HepG2 (cell line): ENCODE data around the gene DLG5. TPM values are rescaled to one million over a fixed set of nuclear protein-coding genes. Genes with fewer than 3 reads are reported as not detected.
A peak's percentile ranks its signal among the peaks of the same experiment; 100 is the strongest.

Experiments used
- ATF4 ChIP-seq, 2 experiments: fragments of 450-650 bp in 1 of 2; sonication (generic) in 1 of 2; formaldehyde crosslinking; IDR thresholded peaks; 2 replicates each; pipeline versions ENCODE4 v1.5.0 to v1.8.0; 2020 to 2022; ENCODE audit warnings: mild to moderate bottlenecking in 1 of 2, missing genetic modification reagents in 1 of 2
- ATF7-NPFF ChIP-seq: sonication (generic); formaldehyde crosslinking; IDR thresholded peaks from 2 replicates; pipeline ENCODE4 v1.8.1; 2023; ENCODE audit warnings: mild to moderate bottlenecking, low read depth, missing genetic modification reagents, moderate library complexity
- FOXO1 ChIP-seq: sonication (generic); formaldehyde crosslinking; IDR thresholded peaks from 2 replicates; pipeline ENCODE4 v1.4.0; 2020; ENCODE audit warnings: missing genetic modification reagents
- LBX2 ChIP-seq: sonication (generic); formaldehyde crosslinking; IDR thresholded peaks from 2 replicates; pipeline ENCODE4 v1.5.0; 2020; ENCODE audit warnings: missing genetic modification reagents, mild to moderate bottlenecking, borderline replicate concordance
- MAZ ChIP-seq, 2 experiments: sonication (generic) in 1 of 2; formaldehyde crosslinking in 1 of 2; IDR thresholded peaks; 2 replicates each; pipeline versions ENCODE4 v1.5.0 to v1.6.1; 2012 to 2020; ENCODE audit warnings: low read depth in 2 of 2, mild to moderate bottlenecking in 2 of 2, borderline replicate concordance in 1 of 2, improper control_type of control experiment in 1 of 2, low read length in 1 of 2, missing genetic modification reagents in 1 of 2, moderate library complexity in 1 of 2
- RFXAP ChIP-seq: sonication (generic); formaldehyde crosslinking; IDR thresholded peaks from 2 replicates; pipeline ENCODE4 v1.4.0; 2020; ENCODE audit warnings: missing genetic modification reagents, borderline replicate concordance
- SOX6 ChIP-seq, 2 experiments: fragments of 450-650 bp in 1 of 2; sonication (generic) in 1 of 2; formaldehyde crosslinking in 1 of 2; IDR thresholded peaks; 2 replicates each; pipeline versions ENCODE4 v1.4.0 to v1.6.1; 2017 to 2020; ENCODE audit warnings: antibody characterized with exemption in 1 of 2, mild to moderate bottlenecking in 1 of 2, missing genetic modification reagents in 1 of 2
- XBP1 ChIP-seq: sonication (generic); formaldehyde crosslinking; IDR thresholded peaks from 2 replicates; pipeline ENCODE4 v1.5.0; 2020; ENCODE audit warnings: missing genetic modification reagents
- ZMYM2 ChIP-seq: sonication (generic); formaldehyde crosslinking; IDR thresholded peaks from 2 replicates; pipeline ENCODE4 v1.8.0; 2022; ENCODE audit warnings: mild to moderate bottlenecking, missing genetic modification reagents
- ZNF143 ChIP-seq: sonication (generic); formaldehyde crosslinking; IDR thresholded peaks from 2 replicates; pipeline ENCODE4 v1.4.0; 2020; ENCODE audit warnings: missing genetic modification reagents
- ZNF280D ChIP-seq: sonication (generic); formaldehyde crosslinking; IDR thresholded peaks from 2 replicates; pipeline ENCODE4 v1.5.1; 2020; ENCODE audit warnings: mild to moderate bottlenecking, missing genetic modification reagents
- ZNF367 ChIP-seq: sonication (generic); formaldehyde crosslinking; IDR thresholded peaks from 2 replicates; pipeline ENCODE4 v1.4.0; 2020; ENCODE audit warnings: missing genetic modification reagents, borderline replicate concordance
- ZNF775 ChIP-seq: sonication (generic); formaldehyde crosslinking; IDR thresholded peaks from 2 replicates; pipeline ENCODE4 v1.4.0; 2020; ENCODE audit warnings: missing genetic modification reagents, mild to moderate bottlenecking, moderate library complexity, borderline replicate concordance
- ZNF850 ChIP-seq: sonication (generic); formaldehyde crosslinking; conservative IDR thresholded peaks from 2 replicates; pipeline ENCODE4 v1.9.0; 2021; ENCODE audit warnings: mild to moderate bottlenecking, missing genetic modification reagents
- ZSCAN12 ChIP-seq: sonication (generic); formaldehyde crosslinking; IDR thresholded peaks from 2 replicates; pipeline ENCODE4 v1.9.0; 2021; ENCODE audit warnings: mild to moderate bottlenecking, missing genetic modification reagents
- ZSCAN29 ChIP-seq: sonication (generic); formaldehyde crosslinking; conservative IDR thresholded peaks from 2 replicates; pipeline ENCODE4 v1.4.0; 2020; ENCODE audit warnings: mild to moderate bottlenecking, missing genetic modification reagents
- polyA plus RNA-seq, 8 experiments: library from polyadenylated mRNA; depleted of rRNA in 3 of 8; stranded (reverse) in 7 of 8; unstranded in 1 of 8; fragments of >200 nt; fragmentation: Illumina TruSeq in 4 of 8; extraction: Trizol in 4 of 8; gene quantifications; 2 replicates each; pipeline versions ENCODE4 v1.2.1 to v1.2.3, GENCODE V29; 2011 to 2016; ENCODE audit warnings: low read depth in 4 of 8, missing spikeins in 1 of 8, mixed read lengths in 1 of 8; ENCODE audit not compliant: insufficient read depth in 1 of 8
- total RNA-seq, 5 experiments: library from RNA; depleted of rRNA; stranded (reverse); fragments of >200 nt; fragmentation: Illumina TruSeq; extraction: Trizol; gene quantifications; 2 replicates each; pipeline ENCODE4 v1.2.3, GENCODE V29; 2016; ENCODE audit warnings: low read depth in 1 of 5
- TF ChIP-seq, protein P1 (sequence below): sonication (generic); formaldehyde crosslinking; IDR thresholded peaks from 2 replicates; pipeline ENCODE4 v1.8.1; 2023; ENCODE audit warnings: mild to moderate bottlenecking, missing genetic modification reagents
- TF ChIP-seq, protein P2 (sequence below): sonication (generic); formaldehyde crosslinking; IDR thresholded peaks from 2 replicates; pipeline ENCODE4 v1.8.0; 2022; ENCODE audit warnings: missing genetic modification reagents, low read depth, mild to moderate bottlenecking, borderline replicate concordance
- TF ChIP-seq, protein P3 (sequence below): sonication (generic); formaldehyde crosslinking; IDR thresholded peaks from 2 replicates; pipeline ENCODE4; 2020; ENCODE audit warnings: missing genetic modification reagents, mild to moderate bottlenecking, borderline replicate concordance

DLG5 gene
- total and polyA plus RNA-seq, 2 of the 13 experiments (the other 11 are each of a cell fraction or from before 2014, with no cell fraction given): 15.5 to 18.2 TPM

- TF ChIP-seq ZNF775 (CRISPR knock-in tag): no peak
- no peak for TF ChIP-seq ZSCAN12 (CRISPR knock-in tag)
- TF ChIP-seq, protein P1, sequence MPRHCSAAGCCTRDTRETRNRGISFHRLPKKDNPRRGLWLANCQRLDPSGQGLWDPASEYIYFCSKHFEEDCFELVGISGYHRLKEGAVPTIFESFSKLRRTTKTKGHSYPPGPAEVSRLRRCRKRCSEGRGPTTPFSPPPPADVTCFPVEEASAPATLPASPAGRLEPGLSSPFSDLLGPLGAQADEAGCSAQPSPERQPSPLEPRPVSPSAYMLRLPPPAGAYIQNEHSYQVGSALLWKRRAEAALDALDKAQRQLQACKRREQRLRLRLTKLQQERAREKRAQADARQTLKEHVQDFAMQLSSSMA (CRISPR knock-in tag): peak; percentile 58; the same call in 1 of the 2 replicates
- TF ChIP-seq, protein P2, sequence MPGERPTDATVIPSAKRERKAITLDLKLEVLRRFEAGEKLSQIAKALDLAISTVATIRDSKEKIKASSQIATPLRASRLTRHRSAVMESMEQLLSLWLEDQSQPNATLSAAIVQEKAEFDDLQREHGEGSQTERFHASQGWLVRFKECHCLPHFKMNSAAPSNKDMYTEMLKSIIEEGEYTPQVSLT (CRISPR knock-in tag): no peak
- peak; percentile 97 for TF ChIP-seq FOXO1 (CRISPR knock-in tag)
- no peak; the same call in 1 of the 2 replicates for TF ChIP-seq ATF7-NPFF (CRISPR knock-in tag)
- TF ChIP-seq ZSCAN29 (CRISPR knock-in tag): peak; percentile 94
- TF ChIP-seq, protein P3, sequence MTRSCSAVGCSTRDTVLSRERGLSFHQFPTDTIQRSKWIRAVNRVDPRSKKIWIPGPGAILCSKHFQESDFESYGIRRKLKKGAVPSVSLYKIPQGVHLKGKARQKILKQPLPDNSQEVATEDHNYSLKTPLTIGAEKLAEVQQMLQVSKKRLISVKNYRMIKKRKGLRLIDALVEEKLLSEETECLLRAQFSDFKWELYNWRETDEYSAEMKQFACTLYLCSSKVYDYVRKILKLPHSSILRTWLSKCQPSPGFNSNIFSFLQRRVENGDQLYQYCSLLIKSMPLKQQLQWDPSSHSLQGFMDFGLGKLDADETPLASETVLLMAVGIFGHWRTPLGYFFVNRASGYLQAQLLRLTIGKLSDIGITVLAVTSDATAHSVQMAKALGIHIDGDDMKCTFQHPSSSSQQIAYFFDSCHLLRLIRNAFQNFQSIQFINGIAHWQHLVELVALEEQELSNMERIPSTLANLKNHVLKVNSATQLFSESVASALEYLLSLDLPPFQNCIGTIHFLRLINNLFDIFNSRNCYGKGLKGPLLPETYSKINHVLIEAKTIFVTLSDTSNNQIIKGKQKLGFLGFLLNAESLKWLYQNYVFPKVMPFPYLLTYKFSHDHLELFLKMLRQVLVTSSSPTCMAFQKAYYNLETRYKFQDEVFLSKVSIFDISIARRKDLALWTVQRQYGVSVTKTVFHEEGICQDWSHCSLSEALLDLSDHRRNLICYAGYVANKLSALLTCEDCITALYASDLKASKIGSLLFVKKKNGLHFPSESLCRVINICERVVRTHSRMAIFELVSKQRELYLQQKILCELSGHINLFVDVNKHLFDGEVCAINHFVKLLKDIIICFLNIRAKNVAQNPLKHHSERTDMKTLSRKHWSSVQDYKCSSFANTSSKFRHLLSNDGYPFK (CRISPR knock-in tag): no peak; the same call in 1 of the 2 replicates
- peak; percentile 35; the same call in 1 of the 2 replicates for TF ChIP-seq ZNF143 (CRISPR knock-in tag)
- TF ChIP-seq LBX2 (CRISPR knock-in tag): no peak
- no peak for TF ChIP-seq SOX6 (IDR thresholded peaks at IDR 0.05)
- peak; percentile 97 for TF ChIP-seq SOX6 (CRISPR knock-in tag; IDR thresholded peaks at IDR 0.05)
- TF ChIP-seq ZNF367 (CRISPR knock-in tag): no peak
- peak; percentile 60; the same call in 1 of the 2 replicates for TF ChIP-seq RFXAP
- peak; percentile 60; the same call in 1 of the 2 replicates for TF ChIP-seq MAZ (IDR thresholded peaks at IDR 0.05; ENCODE audit: borderline replicate concordance, low read depth, low read length)
- TF ChIP-seq MAZ (CRISPR knock-in tag; IDR thresholded peaks at IDR 0.05; ENCODE audit: low read depth): no peak
- 0 out of 2 replicates have a peak, but pooled peaks have one; percentile 49 for TF ChIP-seq ZMYM2 (CRISPR knock-in tag)
- TF ChIP-seq XBP1 (CRISPR knock-in tag): no peak
- 0 out of 2 replicates have a peak, but pooled peaks have one; percentile 46 for TF ChIP-seq ZNF280D (CRISPR knock-in tag)
- no peak; the same call in 1 of the 2 replicates for TF ChIP-seq ZNF850 (CRISPR knock-in tag)
- no peak for TF ChIP-seq ATF4 (CRISPR knock-in tag; IDR thresholded peaks at IDR 0.05)
These were observed 77.4 kb downstream of the DLG5 start (continued) for GRCh38 chr10:77849039-77849664.
